Nephron progenitor cell (in vitro differentiated cells): ENCODE measurements around the gene MEI1.
A peak's percentile ranks its signal among the peaks of the same experiment; 100 is the strongest.

Experiments used
- DNase-seq: peaks from one replicate; pipeline ENCODE4 v3.0.0; 2021
- H3K27ac Mint-ChIP-seq: 2 replicates; pipeline ENCODE4 v1.8.0; 2021; ENCODE audit warnings: mild to moderate bottlenecking, moderate library complexity, mixed read lengths
- H3K27me3 Mint-ChIP-seq: 2 replicates; pipeline ENCODE4 v1.8.0; 2021; ENCODE audit warnings: mild to moderate bottlenecking, low read depth, mixed read lengths; ENCODE audit not compliant: poor library complexity
- H3K36me3 Mint-ChIP-seq: 2 replicates; pipeline ENCODE4 v1.8.0; 2021; ENCODE audit warnings: low read depth, mixed read lengths
- H3K4me1 Mint-ChIP-seq: 2 replicates; pipeline ENCODE4 v1.8.0; 2021; ENCODE audit warnings: mixed read lengths
- H3K4me3 Mint-ChIP-seq: 2 replicates; pipeline ENCODE4 v1.8.0; 2021; ENCODE audit warnings: mild to moderate bottlenecking, moderate library complexity, mixed read lengths
- H3K9me3 Mint-ChIP-seq: 2 replicates; pipeline ENCODE4 v1.8.0; 2021; ENCODE audit warnings: mild to moderate bottlenecking, moderate library complexity, mixed read lengths
- CTCF ChIP-seq: fragments of 200-600 bp; sonication (generic); IDR thresholded peaks from 2 replicates; pipeline ENCODE4 v1.5.0; 2021; ENCODE audit warnings: antibody characterized with exemption

The MEI1 gene

DNA sequence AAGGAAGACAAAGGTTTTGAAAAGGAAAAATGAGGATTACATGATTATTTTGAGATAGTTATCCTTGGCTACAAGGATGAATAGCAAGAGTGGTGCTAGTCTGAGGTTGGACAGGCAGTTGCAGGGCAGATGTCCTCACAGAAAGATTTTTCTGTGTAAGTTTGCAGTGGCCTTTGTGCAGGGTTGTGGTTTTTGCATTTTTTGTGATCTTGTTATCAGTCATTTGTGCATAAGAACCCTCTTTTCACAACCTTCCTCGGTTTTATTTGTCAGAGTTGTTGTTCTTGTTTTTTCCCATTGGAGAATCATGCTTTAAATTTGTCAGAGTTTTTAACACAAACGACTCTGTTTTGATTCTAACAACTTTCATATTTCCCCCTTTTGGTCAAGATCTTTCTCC lies 102.6 kb downstream of the MEI1 start:
- peaks cover 31% of the 10 kb centered on the region for H3K4me1 Mint-ChIP-seq
- no peak for TF ChIP-seq CTCF
- H3K4me3 Mint-ChIP-seq, result peak overlapping the region; percentile 89
- H3K36me3 Mint-ChIP-seq, result peaks cover 14% of the 10 kb centered on the region
- H3K9me3 Mint-ChIP-seq, result no peaks in the 10 kb centered on the region
- no peak for DNase-seq
- peaks cover 7% of the 10 kb centered on the region for H3K27me3 Mint-ChIP-seq
- H3K27ac Mint-ChIP-seq, result no peak overlapping the region

GRCh38 chr22:41805639-41806038 lies 106.3 kb downstream of the MEI1 start:
- no peak overlapping the region for H3K4me3 Mint-ChIP-seq
- no peak for DNase-seq
- no peak for TF ChIP-seq CTCF
- H3K36me3 Mint-ChIP-seq, result peaks cover 34% of the 10 kb centered on the region
- H3K27me3 Mint-ChIP-seq, result peaks cover 3% of the 10 kb centered on the region
- peaks cover 31% of the 10 kb centered on the region for H3K4me1 Mint-ChIP-seq
- no peaks in the 10 kb centered on the region for H3K9me3 Mint-ChIP-seq
- H3K27ac Mint-ChIP-seq, result no peak overlapping the region

DNA sequence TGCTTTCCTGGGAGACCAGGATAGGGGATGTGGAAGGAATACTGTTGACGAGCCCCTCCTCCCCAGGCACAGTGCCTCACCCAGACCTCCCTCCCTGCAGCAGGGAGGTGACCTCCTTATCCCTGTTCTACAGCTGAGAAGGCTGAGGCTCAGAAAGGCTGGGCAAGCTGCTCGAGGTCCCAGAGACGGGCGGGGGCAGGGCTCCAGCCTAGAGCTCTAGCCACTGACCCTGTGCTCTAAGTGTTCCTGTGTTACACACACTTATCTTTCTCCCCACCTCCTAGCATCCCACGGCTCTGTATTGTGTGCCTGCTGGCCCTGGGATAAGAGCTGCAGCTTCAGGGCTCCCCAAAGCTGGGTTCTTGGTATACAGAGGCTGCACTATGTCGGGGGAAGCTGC lies 109.1 kb downstream of the MEI1 start:
- Mint-ChIP-seq H3K27me3 (peaks cover 3% of the 10 kb centered on the region), H3K27ac (peak overlapping the region; percentile 60), H3K36me3 (peaks cover 43% of the 10 kb centered on the region), H3K4me1 (peaks cover 14% of the 10 kb centered on the region), H3K4me3 (no peak overlapping the region), H3K9me3 (no peaks in the 10 kb centered on the region)
- no peak for TF ChIP-seq CTCF
- no peak for DNase-seq

DNA sequence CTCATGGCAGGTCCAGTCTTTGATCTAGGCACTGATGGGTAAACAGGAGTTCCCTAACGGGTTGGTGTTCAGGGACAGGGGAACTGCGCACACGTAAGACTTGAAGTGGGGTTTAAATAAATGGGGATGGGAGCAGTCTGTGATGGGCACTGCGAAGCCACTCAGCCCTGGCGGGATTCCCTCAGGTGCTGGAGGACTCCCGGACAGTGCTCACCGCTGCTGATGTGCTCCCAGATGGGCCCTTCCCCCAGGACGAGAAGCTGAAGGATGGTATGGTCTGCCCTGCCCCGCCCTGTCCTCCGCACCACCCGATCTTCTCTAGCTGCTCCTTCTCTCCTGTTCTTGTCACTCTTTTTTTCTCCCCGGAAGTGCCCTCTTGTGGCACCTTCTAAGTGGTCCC lies 110.7 kb downstream of the MEI1 start:
- no peak for DNase-seq
- H3K4me3 Mint-ChIP-seq, result no peak overlapping the region
- no peaks in the 10 kb centered on the region for H3K9me3 Mint-ChIP-seq
- TF ChIP-seq CTCF, result no peak
- peaks cover 3% of the 10 kb centered on the region for H3K27me3 Mint-ChIP-seq
- H3K27ac Mint-ChIP-seq, result peak overlapping the region; percentile 71
- H3K36me3 Mint-ChIP-seq, result peaks cover 51% of the 10 kb centered on the region
- H3K4me1 Mint-ChIP-seq, result peaks cover 14% of the 10 kb centered on the region

DNA sequence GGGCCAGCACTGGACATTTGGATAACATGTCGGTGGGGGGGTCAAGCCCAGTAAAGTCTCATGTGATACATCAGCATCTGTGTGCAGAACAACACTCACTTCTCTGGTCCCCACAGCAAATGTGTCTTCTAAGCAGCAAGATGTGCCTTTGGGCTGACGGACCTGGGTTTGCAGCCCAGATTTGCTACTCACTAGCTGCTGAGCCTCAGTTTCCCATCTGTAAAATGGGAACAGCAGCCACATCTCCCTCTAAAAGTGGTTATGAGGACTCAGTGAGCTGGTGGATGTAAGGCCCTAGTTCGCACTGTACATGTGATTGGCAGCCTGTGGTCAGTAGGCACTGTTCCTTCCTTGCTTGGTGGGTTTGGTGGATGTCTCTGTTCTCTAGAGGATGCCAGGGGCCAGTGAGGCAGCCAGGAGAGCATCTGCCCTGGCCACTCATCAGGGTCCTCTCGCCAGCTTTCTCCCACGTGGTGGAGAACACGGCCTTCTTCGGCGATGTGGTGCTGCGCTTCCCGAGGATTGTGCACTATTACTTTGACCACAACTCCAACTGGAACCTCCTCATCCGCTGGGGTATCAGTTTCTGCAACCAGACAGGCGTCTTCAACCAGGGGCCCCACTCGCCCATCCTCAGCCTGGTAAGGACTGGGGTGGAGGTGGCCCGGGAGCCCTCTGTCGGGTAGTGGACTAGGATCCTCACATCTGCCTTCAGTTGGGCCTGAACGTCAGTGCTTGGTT lies 113.7 kb downstream of the MEI1 start:
- peaks cover 62% of the 10 kb centered on the region for H3K36me3 Mint-ChIP-seq
- no peaks in the 10 kb centered on the region for H3K9me3 Mint-ChIP-seq
- H3K4me3 Mint-ChIP-seq, result no peak overlapping the region
- no peak overlapping the region for H3K27ac Mint-ChIP-seq
- peaks cover 3% of the 10 kb centered on the region for H3K27me3 Mint-ChIP-seq
- H3K4me1 Mint-ChIP-seq, result peaks cover 23% of the 10 kb centered on the region
- no peak for DNase-seq
- no peak for TF ChIP-seq CTCF
